ENCODE results near the gene TLDC2. TPM values are rescaled to one million over a fixed set of nuclear protein-coding genes. Genes with fewer than 3 reads are reported as not detected.

Gene TLDC2
- polyA plus RNA-seq, 1 donor from 2014 or later: not detected

- no peaks in the 10 kb centered on the region for H3K79me2 ChIP-seq (replicated peaks; ENCODE audit: insufficient read depth, low read length)
- no peak overlapping the region for H3K4me3 ChIP-seq (ENCODE audit: low read length)
- no peak overlapping the region for H3K27ac ChIP-seq (ENCODE audit: low read length)
- no peaks in the 10 kb centered on the region for H4K20me1 ChIP-seq (ENCODE audit: insufficient read depth)
- H3K9ac ChIP-seq (ENCODE audit: low read length): no peak overlapping the region
- H2AFZ ChIP-seq (ENCODE audit: low read depth, low read length): no peak overlapping the region
- H3F3A ChIP-seq (ENCODE audit: insufficient read depth, low read length, poor library complexity, severe bottlenecking): no peaks in the 10 kb centered on the region
- no peaks in the 10 kb centered on the region for H3K27me3 ChIP-seq (ENCODE audit: insufficient read depth, low read depth, low read length)
- H3K9me2 ChIP-seq (ENCODE audit: insufficient read depth, low read length): no peaks in the 10 kb centered on the region
- no peak overlapping the region for H3K4me2 ChIP-seq (ENCODE audit: low read length)
- H3K9me3 ChIP-seq (ENCODE audit: low read length): no peaks in the 10 kb centered on the region
- H3K36me3 ChIP-seq (ENCODE audit: insufficient read depth, low read length): no peaks in the 10 kb centered on the region
- no peak for TF ChIP-seq RAD21 (conservative IDR thresholded peaks at IDR 0.05)
- no peak for TF ChIP-seq MXI1 (conservative IDR thresholded peaks at IDR 0.05; ENCODE audit: poor library complexity, severe bottlenecking)
- TF ChIP-seq, protein P1, sequence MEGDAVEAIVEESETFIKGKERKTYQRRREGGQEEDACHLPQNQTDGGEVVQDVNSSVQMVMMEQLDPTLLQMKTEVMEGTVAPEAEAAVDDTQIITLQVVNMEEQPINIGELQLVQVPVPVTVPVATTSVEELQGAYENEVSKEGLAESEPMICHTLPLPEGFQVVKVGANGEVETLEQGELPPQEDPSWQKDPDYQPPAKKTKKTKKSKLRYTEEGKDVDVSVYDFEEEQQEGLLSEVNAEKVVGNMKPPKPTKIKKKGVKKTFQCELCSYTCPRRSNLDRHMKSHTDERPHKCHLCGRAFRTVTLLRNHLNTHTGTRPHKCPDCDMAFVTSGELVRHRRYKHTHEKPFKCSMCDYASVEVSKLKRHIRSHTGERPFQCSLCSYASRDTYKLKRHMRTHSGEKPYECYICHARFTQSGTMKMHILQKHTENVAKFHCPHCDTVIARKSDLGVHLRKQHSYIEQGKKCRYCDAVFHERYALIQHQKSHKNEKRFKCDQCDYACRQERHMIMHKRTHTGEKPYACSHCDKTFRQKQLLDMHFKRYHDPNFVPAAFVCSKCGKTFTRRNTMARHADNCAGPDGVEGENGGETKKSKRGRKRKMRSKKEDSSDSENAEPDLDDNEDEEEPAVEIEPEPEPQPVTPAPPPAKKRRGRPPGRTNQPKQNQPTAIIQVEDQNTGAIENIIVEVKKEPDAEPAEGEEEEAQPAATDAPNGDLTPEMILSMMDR (IDR thresholded peaks at IDR 0.05; ENCODE audit: poor library complexity, severe bottlenecking): no peak
- TF ChIP-seq SMC3 (conservative IDR thresholded peaks at IDR 0.05; ENCODE audit: poor library complexity): no peak
- no peak for TF ChIP-seq EZH2 (IDR thresholded peaks at IDR 0.05; ENCODE audit: borderline replicate concordance, insufficient read depth, low read length, poor library complexity, severe bottlenecking)
- no peak for TF ChIP-seq TAF1 (IDR thresholded peaks at IDR 0.05; ENCODE audit: low read depth)
- no peak for TF ChIP-seq EP300 (conservative IDR thresholded peaks at IDR 0.05; ENCODE audit: poor library complexity, severe bottlenecking)
- TF ChIP-seq REST (IDR thresholded peaks at IDR 0.05; ENCODE audit: borderline replicate concordance): no peak
- no peak for TF ChIP-seq POLR2AphosphoS5 (IDR thresholded peaks at IDR 0.05)
Measured at GRCh38 chr20:36888880-36889516, 13.1 kb downstream of the TLDC2 start.

- H3K4me3 ChIP-seq (ENCODE audit: low read length): no peak overlapping the region
Measured at GRCh38 chr20:36890586-36890985, 14.6 kb downstream of the TLDC2 start.

More at GRCh38 chr20:36890586-36890985, 14.6 kb downstream of the TLDC2 start:
- Histone ChIP-seq H3K4me2 (ENCODE audit: low read length) (no peak overlapping the region), H3K36me3 (ENCODE audit: insufficient read depth, low read length) (no peaks in the 10 kb centered on the region), H3K9me2 (ENCODE audit: insufficient read depth, low read length) (no peaks in the 10 kb centered on the region), H4K20me1 (ENCODE audit: insufficient read depth) (no peaks in the 10 kb centered on the region), H2AFZ (ENCODE audit: low read depth, low read length) (no peak overlapping the region), H3K9me3 (ENCODE audit: low read length) (no peaks in the 10 kb centered on the region), H3K79me2 (replicated peaks; ENCODE audit: insufficient read depth, low read length) (no peaks in the 10 kb centered on the region), H3K27me3 (ENCODE audit: insufficient read depth, low read depth, low read length) (no peaks in the 10 kb centered on the region), H3F3A (ENCODE audit: insufficient read depth, low read length, poor library complexity, severe bottlenecking) (no peaks in the 10 kb centered on the region), H3K9ac (ENCODE audit: low read length) (no peak overlapping the region), H3K27ac (ENCODE audit: low read length) (no peak overlapping the region)
- TF ChIP-seq MXI1 (conservative IDR thresholded peaks at IDR 0.05; ENCODE audit: poor library complexity, severe bottlenecking) (no peak), REST (IDR thresholded peaks at IDR 0.05; ENCODE audit: borderline replicate concordance) (no peak), POLR2AphosphoS5 (IDR thresholded peaks at IDR 0.05) (no peak), EZH2 (IDR thresholded peaks at IDR 0.05; ENCODE audit: borderline replicate concordance, insufficient read depth, low read length, poor library complexity, severe bottlenecking) (no peak), SMC3 (conservative IDR thresholded peaks at IDR 0.05; ENCODE audit: poor library complexity) (no peak), RAD21 (conservative IDR thresholded peaks at IDR 0.05) (no peak), EP300 (conservative IDR thresholded peaks at IDR 0.05; ENCODE audit: poor library complexity, severe bottlenecking) (no peak), TAF1 (IDR thresholded peaks at IDR 0.05; ENCODE audit: low read depth) (no peak)
- TF ChIP-seq, protein P1 (IDR thresholded peaks at IDR 0.05; ENCODE audit: poor library complexity, severe bottlenecking): no peak

Data from neural cell (in vitro differentiated cells).